Fibroblast of skin of abdomen (primary cell): ENCODE results near the gene SLC37A4.
"Not testable (repeated sequence)": the region's sequence is repeated elsewhere in the genome, so short reads cannot be mapped to it uniquely, and the experiment has no call there.

Source experiments
- DNase-seq: peaks from one replicate; pipeline ENCODE4 v3.0.0-alpha.2; 2013

SLC37A4 gene

GRCh38 chr11:119016216-119017009, 14.3 kb downstream of the SLC37A4 start:
- no peak for DNase-seq

- no peak for DNase-seq
These were observed 15.5 kb downstream of the SLC37A4 start for GRCh38 chr11:119015054-119015611.

- no peak for DNase-seq
These were observed 16.3 kb downstream of the SLC37A4 start for GRCh38 chr11:119014209-119014924.

- DNase-seq: no peak
These were observed 18.0 kb downstream of the SLC37A4 start for GRCh38 chr11:119012629-119013170.

- DNase-seq: no peak
These were observed 19.1 kb downstream of the SLC37A4 start for GRCh38 chr11:119011476-119012053.

GRCh38 chr11:119006656-119007055, 24.0 kb downstream of the SLC37A4 start:
- DNase-seq: no peak

GRCh38 chr11:119000906-119001305, 29.8 kb downstream of the SLC37A4 start:
- peak; percentile 62 for DNase-seq

- peak; percentile 62 for DNase-seq
These were observed 31.9 kb downstream of the SLC37A4 start for GRCh38 chr11:118998822-118999221.

GRCh38 chr11:118998388-118998717, 32.3 kb downstream of the SLC37A4 start:
- no peak for DNase-seq

GRCh38 chr11:118997627-118998387, 32.9 kb downstream of the SLC37A4 start, which contains the start of gene CENATAC:
CENATAC (plus strand) TSS chr11:118998138; CDS start chr11:118998198, 60 bp downstream.
- peak; percentile 83 for DNase-seq

- peak; percentile 39 for DNase-seq
These were observed 33.6 kb downstream of the SLC37A4 start for GRCh38 chr11:118996926-118997626.

- not testable (repeated sequence) for DNase-seq
These were observed 39.1 kb downstream of the SLC37A4 start for GRCh38 chr11:118991486-118992038.

GRCh38 chr11:118988280-118988679, 42.4 kb downstream of the SLC37A4 start:
- no peak for DNase-seq

GRCh38 chr11:118984825-118985224, 45.9 kb downstream of the SLC37A4 start:
- no peak for DNase-seq

GRCh38 chr11:118984337-118984736, 46.3 kb downstream of the SLC37A4 start:
- DNase-seq: not testable (repeated sequence)

- DNase-seq: no peak
These were observed 50.3 kb downstream of the SLC37A4 start for GRCh38 chr11:118980191-118980881.

GRCh38 chr11:118979434-118979833, 51.2 kb downstream of the SLC37A4 start:
- no peak for DNase-seq

- DNase-seq: no peak
These were observed 54.6 kb downstream of the SLC37A4 start for GRCh38 chr11:118975771-118976709.
